Caco-2 (cell line): ENCODE measurements around the gene SV2B. TPM values are rescaled to one million over a fixed set of nuclear protein-coding genes. Genes with fewer than 3 reads are reported as not detected.

ENCODE experiments used
- BruUV-seq: library from RNA; stranded (reverse); fragments of 400-500 nt; replicated peaks from 2 replicates; lab custom pipeline; 2021; lab: Mats Ljungman, UMichigan
- CTCF ChIA-PET: fragments of 300-600 bp; sonication (Branson Sonifier 250); formaldehyde crosslinking; loops from one replicate; lab custom pipeline; 2022; ENCODE audit warnings: antibody characterized with exemption; lab: Charles Lee
- POLR2A ChIA-PET: fragments of 300-600 bp; sonication (Branson Sonifier 250); formaldehyde crosslinking; loops from one replicate; lab custom pipeline; 2022; ENCODE audit warnings: antibody characterized with exemption; lab: Charles Lee
- DNase-seq, 2 experiments: peaks; one replicate each; pipeline versions ENCODE4 v3.0.0 to v3.0.0-alpha.2; 2020 to 2022
- H3K27me3 ChIP-seq: replicated peaks from 2 replicates; pipeline ENCODE4 v1.6.0; 2011; ENCODE audit warnings: low read length; ENCODE audit not compliant: control insufficient read depth, insufficient read depth
- H3K36me3 ChIP-seq: 2 replicates; pipeline ENCODE4 v1.5.1; 2011; ENCODE audit warnings: low read length; ENCODE audit not compliant: control insufficient read depth, insufficient read depth
- H3K4me1 ChIP-seq: fragments of 250-450 bp; sonication (Bioruptor Pico); 2 replicates; pipeline ENCODE4 v1.5.1; 2020; ENCODE audit warnings: mild to moderate bottlenecking
- H3K4me3 ChIP-seq: 2 replicates; pipeline ENCODE4 v1.5.1; 2011; ENCODE audit warnings: low read depth, mild to moderate bottlenecking, control low read depth, low read length
- H3K9me3 ChIP-seq: fragments of 250-450 bp; sonication (Bioruptor Pico); 2 replicates; pipeline ENCODE4 v1.5.1; 2020; ENCODE audit warnings: mild to moderate bottlenecking, moderate library complexity
- H3K27ac Mint-ChIP-seq: one replicate; pipeline ENCODE4 v1.8.0; 2022; ENCODE audit warnings: mixed read lengths; ENCODE audit not compliant: unreplicated experiment
- H3K27me3 Mint-ChIP-seq: one replicate; pipeline ENCODE4 v1.8.0; 2022; ENCODE audit warnings: mixed read lengths; ENCODE audit not compliant: insufficient read depth, unreplicated experiment
- H3K36me3 Mint-ChIP-seq: one replicate; pipeline ENCODE4 v1.8.0; 2022; ENCODE audit warnings: mild to moderate bottlenecking, mixed read lengths; ENCODE audit not compliant: insufficient read depth, unreplicated experiment
- H3K4me1 Mint-ChIP-seq: one replicate; pipeline ENCODE4 v1.8.0; 2022; ENCODE audit warnings: low read depth, mixed read lengths; ENCODE audit not compliant: unreplicated experiment
- H3K4me3 Mint-ChIP-seq: one replicate; pipeline ENCODE4 v1.8.0; 2022; ENCODE audit warnings: mild to moderate bottlenecking, moderate library complexity, mixed read lengths; ENCODE audit not compliant: unreplicated experiment
- H3K9me3 Mint-ChIP-seq: one replicate; pipeline ENCODE4 v1.8.0; 2022; ENCODE audit warnings: mixed read lengths; ENCODE audit not compliant: unreplicated experiment
- CTCF ChIP-seq, 2 experiments: fragments of 200-600 bp in 1 of 2; IDR thresholded peaks; 1 replicate in 1 of 2; 2 replicates in 1 of 2; pipeline versions ENCODE4 v1.5.1 to v1.8.0; 2011 to 2022; ENCODE audit warnings: antibody characterized with exemption in 1 of 2, control low read depth in 1 of 2, inconsistent platforms in 1 of 2, low read depth in 1 of 2, low read length in 1 of 2, mild to moderate bottlenecking in 1 of 2, moderate library complexity in 1 of 2; ENCODE audit not compliant: insufficient read depth in 1 of 2, severe bottlenecking in 1 of 2, unreplicated experiment in 1 of 2
- intact Hi-C: fragments of 100-400 bp; cut with micrococcal nuclease; formaldehyde crosslinking; loops from one replicate; pipeline ENCODE4 v1.10.0; 2022; ENCODE audit not compliant: unreplicated experiment
- total RNA-seq: library from RNA; stranded (reverse); gene quantifications from 2 replicates; pipeline ENCODE4 v1.2.3, GENCODE V29; 2022

The SV2B gene
- total RNA-seq, 1 experiment from 2014 or later: not detected

- Mint-ChIP-seq H3K9me3 (no peaks in the 10 kb centered on the region), H3K4me3 (no peak overlapping the region), H3K27me3 (peaks cover 10% of the 10 kb centered on the region), H3K27ac (no peak overlapping the region), H3K36me3 (no peaks in the 10 kb centered on the region), H3K4me1 (no peaks in the 10 kb centered on the region)
- Histone ChIP-seq H3K4me1 (no peaks in the 10 kb centered on the region), H3K4me3 (no peak overlapping the region), H3K36me3 (no peaks in the 10 kb centered on the region), H3K27me3 (no peaks in the 10 kb centered on the region), H3K9me3 (no peaks in the 10 kb centered on the region)
- TF ChIP-seq CTCF (IDR thresholded peaks at IDR 0.05; ENCODE audit: insufficient read depth in 1 of 2, low read depth in 1 of 2, low read length in 1 of 2, severe bottlenecking in 1 of 2, unreplicated experiment in 1 of 2): no peak
- ChIA-PET POLR2A (no interaction called here), CTCF (no interaction called here)
- DNase-seq: no peak
- intact Hi-C loops: no loop called here
- BruUV-seq: no TSS peak
Measured at GRCh38 chr15:91319371-91320059, 219.5 kb downstream of the SV2B start.

GRCh38 chr15:91320101-91320500, 220.0 kb downstream of the SV2B start:
- no peak for DNase-seq
- Histone ChIP-seq H3K4me1 (no peaks in the 10 kb centered on the region), H3K36me3 (no peaks in the 10 kb centered on the region), H3K27me3 (no peaks in the 10 kb centered on the region), H3K4me3 (no peak overlapping the region), H3K9me3 (no peaks in the 10 kb centered on the region)
- Mint-ChIP-seq H3K27me3 (peaks cover 12% of the 10 kb centered on the region), H3K4me3 (no peak overlapping the region), H3K27ac (no peak overlapping the region), H3K4me1 (no peaks in the 10 kb centered on the region), H3K9me3 (no peaks in the 10 kb centered on the region), H3K36me3 (no peaks in the 10 kb centered on the region)
- TF ChIP-seq CTCF (IDR thresholded peaks at IDR 0.05; ENCODE audit: insufficient read depth in 1 of 2, low read depth in 1 of 2, low read length in 1 of 2, severe bottlenecking in 1 of 2, unreplicated experiment in 1 of 2): no peak
- no TSS peak for BruUV-seq
- intact Hi-C loops: no loop called here
- ChIA-PET POLR2A (no interaction called here), CTCF (no interaction called here)

- Histone ChIP-seq H3K36me3 (no peaks in the 10 kb centered on the region), H3K4me3 (no peak overlapping the region), H3K27me3 (no peaks in the 10 kb centered on the region), H3K4me1 (no peaks in the 10 kb centered on the region), H3K9me3 (no peaks in the 10 kb centered on the region)
- DNase-seq: no peak
- BruUV-seq: no TSS peak
- no peak for TF ChIP-seq CTCF (IDR thresholded peaks at IDR 0.05; ENCODE audit: insufficient read depth in 1 of 2, low read depth in 1 of 2, low read length in 1 of 2, severe bottlenecking in 1 of 2, unreplicated experiment in 1 of 2)
- CTCF ChIA-PET: no interaction called here
- intact Hi-C loops: no loop called here
- POLR2A ChIA-PET: no interaction called here
- Mint-ChIP-seq H3K27me3 (peaks cover 14% of the 10 kb centered on the region), H3K36me3 (no peaks in the 10 kb centered on the region), H3K4me1 (no peaks in the 10 kb centered on the region), H3K4me3 (no peak overlapping the region), H3K27ac (no peak overlapping the region), H3K9me3 (no peaks in the 10 kb centered on the region)
Measured at GRCh38 chr15:91329914-91330313, 229.9 kb downstream of the SV2B start.
